Cardiac muscle cell (in vitro differentiated cells and primary cell): ENCODE results near the gene OTULIN. TPM values are rescaled to one million over a fixed set of nuclear protein-coding genes. Genes with fewer than 3 reads are reported as not detected.

ENCODE experiments used
- DNase-seq, 2 donors: peaks; one replicate each; pipeline versions ENCODE4 v3.0.0 to v3.0.0-alpha.2; 2010 to 2017; ENCODE audit warnings: low read depth in 1 of 2, low spot score in 1 of 2
- H3K27ac ChIP-seq: fragments of 200-600 bp; sonication (generic); 2 replicates; pipeline ENCODE4 v1.5.1; 2016
- H3K27me3 ChIP-seq: fragments of 200-600 bp; sonication (generic); 2 replicates; pipeline ENCODE4 v1.6.0; 2016; ENCODE audit warnings: control low read depth
- H3K36me3 ChIP-seq: fragments of 200-600 bp; sonication (generic); 2 replicates; pipeline ENCODE4 v1.5.1; 2016; ENCODE audit warnings: control low read depth
- H3K4me1 ChIP-seq: fragments of 200-600 bp; sonication (generic); 2 replicates; pipeline ENCODE4 v1.8.1; 2017; ENCODE audit warnings: low read depth, mild to moderate bottlenecking, mixed run types
- H3K4me3 ChIP-seq: fragments of 200-600 bp; sonication (generic); 2 replicates; pipeline ENCODE4 v1.5.1; 2016; ENCODE audit warnings: mild to moderate bottlenecking
- H3K9me3 ChIP-seq: fragments of 200-600 bp; sonication (generic); 2 replicates; pipeline ENCODE4 v1.5.1; 2017; ENCODE audit warnings: low read depth, mild to moderate bottlenecking, control low read depth
- CTCF ChIP-seq: IDR thresholded peaks from 2 replicates; pipeline ENCODE4 v1.5.1; 2012; ENCODE audit warnings: low read depth, mild to moderate bottlenecking, low read length
- polyA plus RNA-seq: library from polyadenylated mRNA; unstranded; fragments of >200 nt; fragmentation: Nextera tagmentation; extraction: Ambion mirVana; gene quantifications from 2 replicates; pipeline ENCODE4 v1.2.1, GENCODE V29; 2016
- total RNA-seq: library from RNA; depleted of rRNA; stranded (reverse); fragments of >200 nt; gene quantifications from 2 replicates; pipeline ENCODE4 v1.2.3, GENCODE V29; 2016

OTULIN gene
- total and polyA plus RNA-seq, 2 experiments from 2014 or later, result 17.1 to 31.2 TPM

GRCh38 chr5:14685757-14686156 is 21.2 kb downstream of the OTULIN start:
- Histone ChIP-seq H3K36me3 (peaks cover 50% of the 10 kb centered on the region), H3K27me3 (no peaks in the 10 kb centered on the region), H3K4me3 (no peak overlapping the region), H3K27ac (no peak overlapping the region), H3K4me1 (peaks cover 16% of the 10 kb centered on the region), H3K9me3 (no peaks in the 10 kb centered on the region)
- DNase-seq, result peak; percentile 50 to 70
- TF ChIP-seq CTCF, result peak; percentile 73

- Histone ChIP-seq H3K27ac (no peak overlapping the region), H3K27me3 (no peaks in the 10 kb centered on the region), H3K9me3 (no peaks in the 10 kb centered on the region), H3K4me3 (no peak overlapping the region), H3K36me3 (peaks cover 44% of the 10 kb centered on the region), H3K4me1 (peaks cover 16% of the 10 kb centered on the region)
- DNase-seq, result no peak
- no peak for TF ChIP-seq CTCF
These were observed 22.0 kb downstream of the OTULIN start for GRCh38 chr5:14686517-14686916.

GRCh38 chr5:14687023-14687665 is 22.6 kb downstream of the OTULIN start:
- Histone ChIP-seq H3K27me3 (no peaks in the 10 kb centered on the region), H3K9me3 (no peaks in the 10 kb centered on the region), H3K36me3 (peaks cover 38% of the 10 kb centered on the region), H3K4me1 (peaks cover 16% of the 10 kb centered on the region), H3K4me3 (no peak overlapping the region), H3K27ac (no peak overlapping the region)
- TF ChIP-seq CTCF, result no peak
- DNase-seq, result peak in 1 of 2 donors; percentile 47

GRCh38 chr5:14693070-14693469 is 28.6 kb downstream of the OTULIN start:
- Histone ChIP-seq H3K4me1 (peaks cover 7% of the 10 kb centered on the region), H3K4me3 (no peak overlapping the region), H3K36me3 (peaks cover 31% of the 10 kb centered on the region), H3K9me3 (no peaks in the 10 kb centered on the region), H3K27ac (no peak overlapping the region), H3K27me3 (no peaks in the 10 kb centered on the region)
- TF ChIP-seq CTCF, result no peak
- DNase-seq, result no peak

GRCh38 chr5:14695152-14695551 is 30.6 kb downstream of the OTULIN start:
- TF ChIP-seq CTCF, result no peak
- no peaks in the 10 kb centered on the region for H3K9me3 ChIP-seq
- no peak overlapping the region for H3K27ac ChIP-seq
- DNase-seq, result no peak
- H3K4me1 ChIP-seq, result peaks cover 7% of the 10 kb centered on the region
- no peak overlapping the region for H3K4me3 ChIP-seq
- H3K27me3 ChIP-seq, result no peaks in the 10 kb centered on the region
- H3K36me3 ChIP-seq, result peaks cover 18% of the 10 kb centered on the region
